CD14-positive monocyte (primary cell): ENCODE data around the gene PMPCA. TPM values are rescaled to one million over a fixed set of nuclear protein-coding genes. Genes with fewer than 3 reads are reported as not detected.

ENCODE experiments used
- DNase-seq, 3 donors: peaks; one replicate each; pipeline ENCODE4 v3.0.0-alpha.2; 2011 to 2022
- H2AFZ ChIP-seq: 2 replicates; pipeline ENCODE4 v1.6.0; 2012; ENCODE audit warnings: mild to moderate bottlenecking, low read depth, low read length, inconsistent platforms; ENCODE audit not compliant: insufficient read depth, poor library complexity, severe bottlenecking
- H3K27ac ChIP-seq, 2 donors: 1 replicate in 1 of 2; 2 replicates in 1 of 2; pipeline ENCODE4 v1.5.1; 2012 to 2013; ENCODE audit warnings: low read length in 2 of 2, control low read depth in 1 of 2, inconsistent platforms in 1 of 2, low read depth in 1 of 2, mild to moderate bottlenecking in 1 of 2
- H3K27me3 ChIP-seq, 2 donors: one replicate each; pipeline versions ENCODE4 v1.6.0 to v1.6.1; 2011 to 2013; ENCODE audit warnings: low read length in 2 of 2; ENCODE audit not compliant: control insufficient read depth in 2 of 2, insufficient read depth in 2 of 2
- H3K36me3 ChIP-seq, 2 donors: replicated peaks in 1 of 2; 1 replicate in 1 of 2; 2 replicates in 1 of 2; pipeline versions ENCODE4 v1.5.1 to v1.6.1; 2012 to 2013; ENCODE audit warnings: low read length in 2 of 2, control low read depth in 1 of 2, inconsistent platforms in 1 of 2, mild to moderate bottlenecking in 1 of 2; ENCODE audit not compliant: insufficient read depth in 2 of 2, control insufficient read depth in 1 of 2
- H3K4me1 ChIP-seq, 2 donors: 1 replicate in 1 of 2; 2 replicates in 1 of 2; pipeline versions ENCODE4 v1.5.1 to v1.6.1; 2012 to 2013; ENCODE audit warnings: low read length in 2 of 2, control low read depth in 1 of 2, inconsistent platforms in 1 of 2, mild to moderate bottlenecking in 1 of 2, moderate library complexity in 1 of 2; ENCODE audit not compliant: insufficient read depth in 2 of 2, control insufficient read depth in 1 of 2
- H3K4me2 ChIP-seq: replicated peaks from 2 replicates; pipeline ENCODE3; 2012; ENCODE audit warnings: low read length, moderate library complexity, mild to moderate bottlenecking; ENCODE audit not compliant: poor library complexity, severe bottlenecking; ENCODE audit errors: extremely low read depth
- H3K4me3 ChIP-seq, 3 experiments: fragments of 200-600 bp in 1 of 3; sonication (generic) in 1 of 3; replicated peaks in 1 of 3; 1 replicate in 2 of 3; 2 replicates in 1 of 3; pipeline ENCODE4 v1.5.1; 2011 to 2013; ENCODE audit warnings: low read length in 3 of 3, mild to moderate bottlenecking in 3 of 3, control low read depth in 2 of 3, low read depth in 2 of 3, inconsistent platforms in 1 of 3, moderate library complexity in 1 of 3
- H3K79me2 ChIP-seq: 2 replicates; pipeline ENCODE4 v1.6.0; 2012; ENCODE audit warnings: mild to moderate bottlenecking, control low read depth, inconsistent platforms, low read length, moderate library complexity; ENCODE audit not compliant: insufficient read depth
- H3K9ac ChIP-seq: 2 replicates; pipeline ENCODE4 v1.6.0; 2017; ENCODE audit warnings: low read length, mild to moderate bottlenecking; ENCODE audit not compliant: insufficient read depth, poor library complexity, severe bottlenecking
- H3K9me3 ChIP-seq, 2 donors: replicated peaks in 1 of 2; 1 replicate in 1 of 2; 2 replicates in 1 of 2; pipeline versions ENCODE4 v1.5.1 to v1.6.1; 2012 to 2013; ENCODE audit warnings: low read length in 2 of 2, control low read depth in 1 of 2; ENCODE audit not compliant: control insufficient read depth in 1 of 2, insufficient read depth in 1 of 2
- H4K20me1 ChIP-seq: 2 replicates; pipeline ENCODE4 v1.6.0; 2012; ENCODE audit warnings: mild to moderate bottlenecking, low read length, control low read depth, moderate library complexity; ENCODE audit not compliant: insufficient read depth
- H3K27ac Mint-ChIP-seq, 7 donors: one replicate each; pipeline ENCODE4 v1.8.0; 2020; ENCODE audit warnings: mild to moderate bottlenecking in 7 of 7, mixed read lengths in 7 of 7, moderate library complexity in 6 of 7, inconsistent platforms in 2 of 7
- H3K27me3 Mint-ChIP-seq, 3 donors: one replicate each; pipeline ENCODE4 v1.8.0; 2021 to 2022; ENCODE audit warnings: low read depth in 3 of 3, mild to moderate bottlenecking in 3 of 3, mixed read lengths in 3 of 3, moderate library complexity in 3 of 3, inconsistent platforms in 1 of 3
- H3K36me3 Mint-ChIP-seq, 2 donors: one replicate each; pipeline ENCODE4 v1.8.0; 2020; ENCODE audit warnings: mixed read lengths in 2 of 2, inconsistent platforms in 1 of 2, mild to moderate bottlenecking in 1 of 2
- H3K4me1 Mint-ChIP-seq: one replicate; pipeline ENCODE4 v1.8.0; 2020; ENCODE audit warnings: mild to moderate bottlenecking, mixed read lengths
- H3K4me3 Mint-ChIP-seq, 2 donors: one replicate each; pipeline ENCODE4 v1.8.0; 2020; ENCODE audit warnings: mild to moderate bottlenecking in 2 of 2, mixed read lengths in 2 of 2, moderate library complexity in 1 of 2
- H3K9me3 Mint-ChIP-seq, 7 donors: one replicate each; pipeline ENCODE4 v1.8.0; 2020 to 2022; ENCODE audit warnings: mixed read lengths in 7 of 7, mild to moderate bottlenecking in 6 of 7, moderate library complexity in 6 of 7, inconsistent platforms in 2 of 7
- CTCF ChIP-seq: fragments of 200-600 bp; IDR thresholded peaks from one replicate; pipeline ENCODE4 v1.8.0; 2022; ENCODE audit warnings: antibody characterized with exemption, mild to moderate bottlenecking
- WGBS: methylation state at CpG from one replicate; pipeline ENCODE4 v1.1.5; 2013; ENCODE audit warnings: missing lambda C conversion rate; ENCODE audit not compliant: insufficient coverage; 5-methylcytosine and 5-hydroxymethylcytosine counted together
- intact Hi-C, 2 donors: fragments of 100-400 bp; cut with micrococcal nuclease; formaldehyde crosslinking; loops; one replicate each; pipeline versions ENCODE4 v1.15.0 to v1.15.1; 2023
- polyA plus RNA-seq, 3 donors: library from polyadenylated mRNA; depleted of rRNA in 1 of 3; unstranded in 2 of 3; stranded (reverse) in 1 of 3; fragments of 300-500 nt in 2 of 3; fragments of >200 nt in 1 of 3; fragmentation: Illumina TruSeq in 2 of 3; gene quantifications; 1 replicate in 2 of 3; 2 replicates in 1 of 3; pipeline ENCODE4 v1.2.3, GENCODE V29; 2012 to 2021

Gene PMPCA
- polyA plus RNA-seq, 3 donors: 23.1 to 58.8 (median 24.9) TPM

- WGBS: 91% methylated on average over 25 of the region's 32 CpGs
- H3K36me3 ChIP-seq: peaks cover 21 to 34% of the 10 kb centered on the region in 2 donors
- TF ChIP-seq CTCF: no peak
Observed at GRCh38 chr9:136429683-136430491, 19.4 kb downstream of the PMPCA start.

GRCh38 chr9:136430588-136431234 lies 20.3 kb downstream of the PMPCA start:
- Histone ChIP-seq H2AFZ (no peak overlapping the region), H3K9me3 (no peaks in the 10 kb centered on the region), H3K9ac (no peak overlapping the region), H3K27me3 (no peaks in the 10 kb centered on the region), H3K27ac (no peak overlapping the region), H3K4me3 (no peak overlapping the region), H3K36me3 (peaks cover 21 to 31% of the 10 kb centered on the region in 2 donors), H3K4me1 (no peaks in the 10 kb centered on the region), H4K20me1 (no peaks in the 10 kb centered on the region), H3K79me2 (no peaks in the 10 kb centered on the region), H3K4me2 (no peak overlapping the region)
- Mint-ChIP-seq H3K9me3 (peaks cover 0 to 2% (median 0%) of the 10 kb centered on the region in 7 donors), H3K4me1 (no peaks in the 10 kb centered on the region), H3K27ac (peak overlapping the region in 1 of 7 donors; percentile 18), H3K4me3 (no peak overlapping the region), H3K27me3 (no peaks in the 10 kb centered on the region), H3K36me3 (peaks cover 8 to 50% of the 10 kb centered on the region in 2 donors)
- no peak for TF ChIP-seq CTCF
- DNase-seq: no peak
- intact Hi-C loops: no loop called here
- 97% methylated on average over 20 of the region's 29 CpGs for WGBS

More at GRCh38 chr9:136429683-136430491, 19.4 kb downstream of the PMPCA start:
- no peak overlapping the region for H2AFZ ChIP-seq
- Mint-ChIP-seq H3K4me1 (no peaks in the 10 kb centered on the region), H3K4me3 (no peak overlapping the region), H3K27me3 (no peaks in the 10 kb centered on the region), H3K36me3 (peaks cover 15 to 50% of the 10 kb centered on the region in 2 donors), H3K27ac (peak overlapping the region in 2 of 7 donors; percentile 8 to 13), H3K9me3 (peaks cover 0 to 2% (median 0%) of the 10 kb centered on the region in 7 donors)
- no peaks in the 10 kb centered on the region for H3K79me2 ChIP-seq
- H3K9me3 ChIP-seq: no peaks in the 10 kb centered on the region
- H4K20me1 ChIP-seq: no peaks in the 10 kb centered on the region
- H3K4me3 ChIP-seq: no peak overlapping the region
- no peaks in the 10 kb centered on the region for H3K27me3 ChIP-seq
- intact Hi-C loops: no loop called here
- H3K4me2 ChIP-seq: no peak overlapping the region
- no peak for DNase-seq
- H3K9ac ChIP-seq: no peak overlapping the region
- H3K27ac ChIP-seq: no peak overlapping the region
- H3K4me1 ChIP-seq: no peaks in the 10 kb centered on the region
